HG02759 (cell line): Measurements from ENCODE around the gene GUCD1.

Experiments used
- ATAC-seq: cut with Tn5 transposase; IDR thresholded peaks from one replicate; pipeline ENCODE4 v1.9.1; 2021; ENCODE audit warnings: mild to moderate bottlenecking, moderate library complexity; ENCODE audit not compliant: unreplicated experiment

The GUCD1 gene

GRCh38 chr22:24590596-24591173, 35.7 kb upstream of the GUCD1 start:
- no peak for ATAC-seq

- ATAC-seq = no peak
Observed at GRCh38 chr22:24589518-24590030, 34.6 kb upstream of the GUCD1 start.

GRCh38 chr22:24588757-24589481, 34.0 kb upstream of the GUCD1 start:
- ATAC-seq = no peak

- ATAC-seq = no peak
Observed at GRCh38 chr22:24588381-24588756, 33.4 kb upstream of the GUCD1 start.

- no peak for ATAC-seq
Observed at GRCh38 chr22:24587948-24588347, 33.0 kb upstream of the GUCD1 start.

- ATAC-seq = no peak
Observed at GRCh38 chr22:24587251-24587650, 32.3 kb upstream of the GUCD1 start.

- ATAC-seq = no peak
Observed at GRCh38 chr22:24585927-24586546, 31.1 kb upstream of the GUCD1 start.

GRCh38 chr22:24585461-24585860, 30.5 kb upstream of the GUCD1 start:
- ATAC-seq = no peak

- ATAC-seq = no peak
Observed at GRCh38 chr22:24584871-24585411, 30.0 kb upstream of the GUCD1 start.

GRCh38 chr22:24584166-24584790, 29.3 kb upstream of the GUCD1 start:
- no peak for ATAC-seq

GRCh38 chr22:24583221-24584165, 28.6 kb upstream of the GUCD1 start:
- ATAC-seq = no peak

GRCh38 chr22:24582056-24582814, 27.3 kb upstream of the GUCD1 start:
- ATAC-seq = no peak

GRCh38 chr22:24580276-24580675, 25.3 kb upstream of the GUCD1 start:
- no peak for ATAC-seq

GRCh38 chr22:24579258-24579601, 24.3 kb upstream of the GUCD1 start:
- no peak for ATAC-seq

GRCh38 chr22:24578355-24579257, 23.7 kb upstream of the GUCD1 start:
- no peak for ATAC-seq

- ATAC-seq = no peak
Observed at GRCh38 chr22:24576778-24577177, 21.8 kb upstream of the GUCD1 start.

GRCh38 chr22:24571266-24571665, 16.3 kb upstream of the GUCD1 start:
- ATAC-seq = no peak

GRCh38 chr22:24567668-24568067, 12.7 kb upstream of the GUCD1 start:
- ATAC-seq = no peak
